ENCODE data around the gene PRKCH. TPM values are rescaled to one million over a fixed set of nuclear protein-coding genes. Genes with fewer than 3 reads are reported as not detected.

PRKCH gene
- polyA plus RNA-seq, 3 donors: 3.6 to 6.2 (median 5.4) TPM

- Mint-ChIP-seq H3K27me3 (ENCODE audit: low read depth in 3 of 3) (peaks cover 0 to 2% (median 0%) of the 10 kb centered on the region in 3 donors), H3K9me3 (peaks cover 0 to 2% (median 0%) of the 10 kb centered on the region in 7 donors), H3K27ac (peak overlapping the region in 5 of 7 donors; percentile 25 to 80 (median 49)), H3K36me3 (peaks cover 47 to 54% of the 10 kb centered on the region in 2 donors), H3K4me3 (no peak overlapping the region), H3K4me1 (peaks cover 23% of the 10 kb centered on the region)
- Histone ChIP-seq H3K4me1 (ENCODE audit: control insufficient read depth in 1 of 2, insufficient read depth in 2 of 2, low read length in 2 of 2) (peaks cover 2 to 13% of the 10 kb centered on the region in 2 donors), H3K4me3 (replicated peaks in 1 of 3; ENCODE audit: low read depth in 2 of 3, low read length in 3 of 3) (no peak overlapping the region), H3K27me3 (ENCODE audit: control insufficient read depth in 2 of 2, insufficient read depth in 2 of 2, low read length in 2 of 2) (no peaks in the 10 kb centered on the region), H3K27ac (ENCODE audit: low read depth in 1 of 2, low read length in 2 of 2) (no peak overlapping the region), H3K9ac (ENCODE audit: insufficient read depth, low read length, poor library complexity, severe bottlenecking) (no peak overlapping the region), H3K9me3 (replicated peaks in 1 of 2; ENCODE audit: control insufficient read depth in 1 of 2, insufficient read depth in 1 of 2, low read length in 2 of 2) (no peaks in the 10 kb centered on the region), H2AFZ (ENCODE audit: insufficient read depth, low read depth, low read length, poor library complexity, severe bottlenecking) (no peak overlapping the region), H3K79me2 (ENCODE audit: insufficient read depth, low read length) (no peaks in the 10 kb centered on the region), H3K36me3 (replicated peaks in 1 of 2; ENCODE audit: control insufficient read depth in 1 of 2, insufficient read depth in 2 of 2, low read length in 2 of 2) (peaks cover 0 to 21% of the 10 kb centered on the region in 2 donors), H3K4me2 (replicated peaks; ENCODE audit: extremely low read depth, low read length, poor library complexity, severe bottlenecking) (no peak overlapping the region), H4K20me1 (ENCODE audit: insufficient read depth, low read length) (no peaks in the 10 kb centered on the region)
- DNase-seq: peak in 1 of 3 donors; percentile 43
- 53% methylated on average over 3 of the region's 12 CpGs for WGBS (ENCODE audit: insufficient coverage)
- TF ChIP-seq, protein P1, sequence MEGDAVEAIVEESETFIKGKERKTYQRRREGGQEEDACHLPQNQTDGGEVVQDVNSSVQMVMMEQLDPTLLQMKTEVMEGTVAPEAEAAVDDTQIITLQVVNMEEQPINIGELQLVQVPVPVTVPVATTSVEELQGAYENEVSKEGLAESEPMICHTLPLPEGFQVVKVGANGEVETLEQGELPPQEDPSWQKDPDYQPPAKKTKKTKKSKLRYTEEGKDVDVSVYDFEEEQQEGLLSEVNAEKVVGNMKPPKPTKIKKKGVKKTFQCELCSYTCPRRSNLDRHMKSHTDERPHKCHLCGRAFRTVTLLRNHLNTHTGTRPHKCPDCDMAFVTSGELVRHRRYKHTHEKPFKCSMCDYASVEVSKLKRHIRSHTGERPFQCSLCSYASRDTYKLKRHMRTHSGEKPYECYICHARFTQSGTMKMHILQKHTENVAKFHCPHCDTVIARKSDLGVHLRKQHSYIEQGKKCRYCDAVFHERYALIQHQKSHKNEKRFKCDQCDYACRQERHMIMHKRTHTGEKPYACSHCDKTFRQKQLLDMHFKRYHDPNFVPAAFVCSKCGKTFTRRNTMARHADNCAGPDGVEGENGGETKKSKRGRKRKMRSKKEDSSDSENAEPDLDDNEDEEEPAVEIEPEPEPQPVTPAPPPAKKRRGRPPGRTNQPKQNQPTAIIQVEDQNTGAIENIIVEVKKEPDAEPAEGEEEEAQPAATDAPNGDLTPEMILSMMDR (IDR thresholded peaks at IDR 0.05): no peak
- intact Hi-C loops (cut with micrococcal nuclease): no loop called here
These were observed 215.5 kb downstream of the PRKCH start for GRCh38 chr14:61536661-61537562.

- no peak overlapping the region for H2AFZ ChIP-seq (ENCODE audit: insufficient read depth, low read depth, low read length, poor library complexity, severe bottlenecking)
- peak in 2 of 3 donors; percentile 26 to 81 for DNase-seq
- Mint-ChIP-seq H3K4me3 (no peak overlapping the region), H3K27ac (peak overlapping the region in 5 of 7 donors; percentile 25 to 80 (median 67)), H3K4me1 (peaks cover 23% of the 10 kb centered on the region), H3K9me3 (peaks cover 0 to 2% (median 0%) of the 10 kb centered on the region in 7 donors), H3K36me3 (peaks cover 47 to 52% of the 10 kb centered on the region in 2 donors), H3K27me3 (ENCODE audit: low read depth in 3 of 3) (peaks cover 0 to 2% (median 0%) of the 10 kb centered on the region in 3 donors)
- 58% methylated on average over 6 of the region's 8 CpGs for WGBS (ENCODE audit: insufficient coverage)
- no peak overlapping the region for H3K27ac ChIP-seq (ENCODE audit: low read depth in 1 of 2, low read length in 2 of 2)
- no peak overlapping the region for H3K4me3 ChIP-seq (replicated peaks in 1 of 3; ENCODE audit: low read depth in 2 of 3, low read length in 3 of 3)
- H3K36me3 ChIP-seq (replicated peaks in 1 of 2; ENCODE audit: control insufficient read depth in 1 of 2, insufficient read depth in 2 of 2, low read length in 2 of 2): peaks cover 0 to 15% of the 10 kb centered on the region in 2 donors
- H3K4me2 ChIP-seq (replicated peaks; ENCODE audit: extremely low read depth, low read length, poor library complexity, severe bottlenecking): no peak overlapping the region
- H3K27me3 ChIP-seq (ENCODE audit: control insufficient read depth in 2 of 2, insufficient read depth in 2 of 2, low read length in 2 of 2): no peaks in the 10 kb centered on the region
- no peaks in the 10 kb centered on the region for H3K79me2 ChIP-seq (ENCODE audit: insufficient read depth, low read length)
- H4K20me1 ChIP-seq (ENCODE audit: insufficient read depth, low read length): no peaks in the 10 kb centered on the region
- H3K9me3 ChIP-seq (replicated peaks in 1 of 2; ENCODE audit: control insufficient read depth in 1 of 2, insufficient read depth in 1 of 2, low read length in 2 of 2): no peaks in the 10 kb centered on the region
- intact Hi-C loops (cut with micrococcal nuclease): no loop called here
- no peak overlapping the region for H3K9ac ChIP-seq (ENCODE audit: insufficient read depth, low read length, poor library complexity, severe bottlenecking)
- TF ChIP-seq, protein P1 (IDR thresholded peaks at IDR 0.05): no peak
- peaks cover 2 to 13% of the 10 kb centered on the region in 2 donors for H3K4me1 ChIP-seq (ENCODE audit: control insufficient read depth in 1 of 2, insufficient read depth in 2 of 2, low read length in 2 of 2)
These were observed 216.4 kb downstream of the PRKCH start for GRCh38 chr14:61537563-61538463.

Measured in CD14-positive monocyte (primary cell).